HG03045 (cell line): ENCODE data around the gene CARMIL1.

Experiments used
- ATAC-seq: cut with Tn5 transposase; IDR thresholded peaks from one replicate; pipeline ENCODE4 v1.9.1; 2021; ENCODE audit warnings: mild to moderate bottlenecking, moderate library complexity; ENCODE audit not compliant: unreplicated experiment

Gene CARMIL1

DNA sequence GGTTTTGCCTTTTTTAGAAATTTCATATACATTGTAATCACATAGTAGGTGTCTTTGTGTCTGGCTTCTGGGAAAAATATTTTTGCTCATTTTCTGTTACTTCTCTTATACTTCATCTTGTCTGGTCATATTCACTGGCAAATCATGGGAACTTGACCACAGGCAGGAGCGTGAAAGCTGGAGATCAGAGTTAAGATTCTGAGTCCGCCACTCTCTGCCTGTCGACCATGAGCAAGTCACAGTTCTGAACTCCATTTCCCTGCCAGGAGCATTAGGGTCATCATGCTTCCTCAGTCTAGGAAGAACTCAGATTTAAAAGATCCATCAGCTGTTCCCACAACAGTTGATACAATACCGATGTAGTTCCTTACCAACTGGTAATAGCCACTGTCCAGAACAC is 360.5 kb downstream of the CARMIL1 start:
- no peak for ATAC-seq

DNA sequence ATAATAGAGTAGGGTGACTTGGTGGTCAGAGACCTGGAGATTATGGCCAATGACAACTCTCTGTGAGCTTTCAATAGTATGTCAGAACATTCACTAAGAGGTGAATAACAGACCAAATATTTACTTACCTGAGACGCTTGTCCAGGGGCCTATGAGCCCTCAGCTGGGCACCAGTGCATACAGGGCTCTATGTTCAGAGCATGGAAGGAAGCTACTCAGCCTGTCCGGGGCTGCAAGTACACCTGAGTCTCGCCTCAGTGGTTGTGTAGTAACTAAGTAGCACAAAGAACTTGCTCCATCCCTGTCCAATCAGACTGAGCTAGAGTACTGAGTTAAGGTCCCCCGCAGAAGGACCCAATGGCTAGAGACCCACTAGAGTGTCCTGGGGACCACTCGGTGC is 361.3 kb downstream of the CARMIL1 start:
- ATAC-seq = no peak

DNA sequence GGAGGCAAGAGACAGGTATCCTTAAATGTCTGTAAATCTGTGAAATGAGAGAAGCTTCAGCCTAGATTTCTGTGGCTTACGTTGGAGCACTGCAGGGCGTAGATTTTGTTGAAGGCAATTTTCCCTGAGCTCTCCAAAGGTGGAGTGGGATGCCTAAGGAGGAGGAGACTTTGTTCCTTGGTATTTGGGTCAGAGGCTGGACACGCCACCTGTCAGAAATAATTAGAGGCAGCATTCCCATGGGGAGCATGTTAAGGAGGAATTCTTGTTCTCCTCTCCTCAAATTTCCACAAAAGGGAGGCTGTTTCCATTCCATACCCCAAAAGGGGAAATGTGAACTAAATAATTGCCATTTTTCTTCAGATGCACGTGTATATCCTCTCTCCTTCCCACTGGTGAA is 361.7 kb downstream of the CARMIL1 start:
- ATAC-seq = no peak

- no peak for ATAC-seq
These were observed 362.2 kb downstream of the CARMIL1 start for GRCh38 chr6:25641377-25641776.

- no peak for ATAC-seq
These were observed 362.9 kb downstream of the CARMIL1 start for GRCh38 chr6:25641940-25642666.

GRCh38 chr6:25642667-25643328 is 363.6 kb downstream of the CARMIL1 start:
- no peak for ATAC-seq

DNA sequence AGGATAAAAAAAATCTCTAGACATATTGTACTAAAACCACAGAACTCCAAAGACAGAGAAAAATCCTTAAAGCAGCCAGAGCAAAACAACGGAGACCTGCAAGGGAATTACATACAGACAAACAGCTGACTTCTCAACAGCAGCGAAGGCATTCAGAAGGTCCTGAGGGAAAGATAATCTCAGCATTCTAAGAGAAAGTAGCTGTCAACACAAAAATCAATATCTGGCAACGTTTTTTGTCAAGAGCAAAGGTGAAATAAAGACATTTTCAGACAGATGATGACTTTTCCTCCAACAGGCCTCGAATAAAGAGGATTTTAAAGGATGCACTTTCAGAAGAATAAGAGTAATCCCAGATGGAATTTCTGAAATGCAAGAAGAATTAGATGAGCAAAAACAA is 366.7 kb downstream of the CARMIL1 start:
- no peak for ATAC-seq

- ATAC-seq = no peak
These were observed 370.4 kb downstream of the CARMIL1 start for GRCh38 chr6:25649611-25650010.

DNA sequence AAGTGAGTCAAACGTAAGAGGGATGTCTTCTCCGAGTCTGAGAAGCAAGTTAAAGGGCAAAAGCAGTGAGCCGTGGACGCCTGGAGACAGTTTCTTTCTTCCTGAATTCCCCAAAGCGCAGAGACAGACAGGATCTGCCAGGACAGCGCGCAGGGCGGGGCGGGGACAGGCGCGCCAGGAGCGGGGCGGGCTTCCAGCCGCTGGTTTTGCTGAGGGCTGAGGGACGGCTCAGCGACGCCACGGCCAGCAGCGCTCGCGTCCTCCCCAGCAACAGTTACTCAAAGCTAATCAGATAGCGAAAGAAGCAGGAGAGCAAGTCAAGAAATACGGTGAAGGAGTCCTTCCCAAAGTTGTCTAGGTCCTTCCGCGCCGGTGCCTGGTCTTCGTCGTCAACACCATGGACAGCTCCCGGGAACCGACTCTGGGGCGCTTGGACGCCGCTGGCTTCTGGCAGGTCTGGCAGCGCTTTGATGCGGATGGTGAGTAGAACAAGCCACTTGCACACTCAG is 372.9 kb downstream of the CARMIL1 start, which contains the start of gene SCGN:
TSS of gene SCGN (plus strand) at position 209 of the 509 bp plus-strand sequence. CDS start at position 398, 189 bp downstream.
- no peak for ATAC-seq

DNA sequence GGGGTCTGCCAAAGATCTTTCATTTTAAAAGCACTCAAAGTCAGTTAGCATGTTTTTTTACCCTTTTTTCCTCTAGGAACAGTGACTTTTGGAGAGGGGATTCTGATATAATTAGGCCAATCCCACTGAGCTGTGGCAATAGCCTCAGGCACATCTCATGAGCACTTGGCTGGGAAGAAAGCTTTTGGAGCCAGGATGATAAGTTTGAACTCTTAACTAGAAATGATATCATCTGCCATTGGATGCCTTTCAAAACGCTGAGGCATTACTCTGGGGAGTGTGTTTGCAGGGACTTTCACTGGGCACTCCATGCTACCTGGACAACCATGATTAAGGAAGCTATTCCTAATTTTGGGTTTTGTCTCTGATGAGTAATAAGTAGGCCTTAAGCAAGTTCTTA is 376.5 kb downstream of the CARMIL1 start:
- ATAC-seq = no peak

GRCh38 chr6:25659633-25660368 is 380.6 kb downstream of the CARMIL1 start:
- no peak for ATAC-seq

DNA sequence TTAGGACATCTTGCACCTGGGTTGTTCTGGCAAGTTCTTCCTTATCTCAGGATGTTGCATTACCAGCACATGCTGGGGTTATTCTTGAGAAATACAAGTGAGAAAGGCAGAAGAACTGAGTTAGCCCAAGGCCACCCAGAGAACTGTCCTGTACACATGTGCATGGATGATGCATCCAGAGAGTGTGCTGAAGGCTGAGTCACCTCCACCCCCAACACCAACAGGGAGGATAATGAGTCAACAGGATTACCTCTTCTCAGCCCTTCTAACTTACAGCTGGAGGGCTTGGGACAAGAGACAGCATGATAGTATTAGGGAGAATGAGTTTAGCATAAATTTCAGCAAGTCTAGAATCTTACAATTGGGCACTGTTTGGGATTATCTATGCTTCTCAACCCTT is 381.3 kb downstream of the CARMIL1 start:
- ATAC-seq = no peak

DNA sequence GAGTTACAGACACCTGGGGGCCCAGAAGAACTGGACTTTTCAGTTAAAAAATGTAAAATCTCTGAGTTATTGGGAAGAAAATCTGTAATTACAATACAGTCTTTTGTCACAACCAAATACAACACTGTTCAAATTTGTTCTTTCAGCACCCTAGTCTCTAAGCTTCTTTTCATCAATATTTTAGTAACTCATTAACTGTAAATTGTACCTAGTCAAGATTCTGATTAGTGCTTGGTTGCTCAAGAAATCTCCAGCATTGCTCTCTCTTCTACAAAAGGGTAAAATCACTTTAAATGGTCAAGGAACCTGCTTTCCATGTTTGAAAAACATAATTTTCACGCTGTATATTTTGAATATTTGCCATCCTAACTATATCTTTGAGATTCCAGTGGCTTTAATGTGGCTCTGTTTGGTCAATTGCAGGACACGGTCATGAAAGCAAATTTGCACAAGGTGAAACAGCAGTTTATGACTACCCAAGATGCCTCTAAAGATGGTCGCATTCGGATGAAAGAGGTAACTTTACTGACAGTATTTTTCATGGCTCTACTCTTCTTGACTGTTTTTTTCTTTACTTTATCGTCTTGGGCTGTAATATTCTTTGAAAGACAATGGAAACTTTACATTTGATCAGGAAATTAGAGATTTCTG is 382.1 kb downstream of the CARMIL1 start:
- no peak for ATAC-seq

GRCh38 chr6:25665455-25665854 is 386.3 kb downstream of the CARMIL1 start:
- no peak for ATAC-seq

DNA sequence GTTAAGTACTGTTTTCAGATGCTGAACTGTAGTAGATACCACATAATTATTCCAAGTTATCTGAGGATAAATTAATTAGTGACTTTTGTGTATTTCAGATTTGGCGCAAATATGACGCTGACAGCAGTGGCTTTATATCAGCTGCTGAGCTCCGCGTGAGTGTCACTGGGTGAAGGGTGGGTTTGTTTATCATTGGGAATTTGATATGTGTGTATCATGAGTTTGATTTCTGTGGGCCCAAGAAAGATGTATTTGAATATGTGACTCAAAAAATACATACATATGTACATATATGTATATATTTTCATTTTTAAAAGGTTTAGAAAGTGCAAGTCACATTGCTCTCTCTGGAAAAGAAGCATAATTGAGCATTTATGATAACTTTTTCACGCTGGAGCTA is 390.2 kb downstream of the CARMIL1 start:
- no peak for ATAC-seq
